Stimulated activated CD8-positive, alpha-beta memory T cell treated with anti-CD3 and anti-CD28 coated beads, Interleukin-12 subunit alpha, Interleukin-12 subunit beta, amount 100 ng/mL, for 4 hours (primary cell): ENCODE measurements around the gene REV3L.
"Not testable (repeated sequence)": the region's sequence is repeated elsewhere in the genome, so short reads cannot be mapped to it uniquely, and the experiment has no call there.

ENCODE experiments used
- DNase-seq: peaks from one replicate; pipeline ENCODE4 v3.0.0-alpha.2; 2020; ENCODE audit warnings: low read depth

The REV3L gene

DNA sequence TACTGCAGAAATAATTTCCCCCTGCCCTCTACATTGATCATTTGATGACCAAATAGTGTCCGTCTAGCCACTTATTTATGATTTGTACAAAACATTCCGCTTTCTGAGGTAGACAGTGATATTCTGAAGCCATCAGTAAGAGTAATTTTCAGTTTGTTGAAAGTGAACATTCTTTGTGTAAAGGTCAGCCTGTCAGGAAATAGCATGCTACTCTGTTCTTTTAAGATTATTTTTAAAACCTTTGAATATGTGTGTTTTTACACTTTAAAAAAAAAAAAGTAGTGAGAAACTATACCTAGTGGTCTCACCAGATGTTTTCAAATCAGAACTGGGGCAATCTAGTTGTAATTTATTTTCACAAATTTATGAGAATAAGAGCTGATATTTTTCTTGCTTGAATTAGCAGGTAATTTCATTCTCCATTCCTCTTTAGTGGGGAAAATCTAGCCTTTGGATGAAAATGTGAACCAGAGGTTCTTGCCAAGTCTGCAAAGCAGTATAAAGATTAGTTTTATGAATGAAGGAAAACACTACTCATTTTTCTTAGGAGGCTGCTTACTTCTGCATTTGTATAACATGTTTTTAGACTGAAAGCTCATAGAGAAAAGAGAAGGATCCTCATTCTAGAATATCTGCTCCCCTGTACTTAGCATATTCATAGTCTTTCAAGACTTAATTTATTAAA is 12.1 kb upstream of the REV3L start:
- DNase-seq = no peak

DNA sequence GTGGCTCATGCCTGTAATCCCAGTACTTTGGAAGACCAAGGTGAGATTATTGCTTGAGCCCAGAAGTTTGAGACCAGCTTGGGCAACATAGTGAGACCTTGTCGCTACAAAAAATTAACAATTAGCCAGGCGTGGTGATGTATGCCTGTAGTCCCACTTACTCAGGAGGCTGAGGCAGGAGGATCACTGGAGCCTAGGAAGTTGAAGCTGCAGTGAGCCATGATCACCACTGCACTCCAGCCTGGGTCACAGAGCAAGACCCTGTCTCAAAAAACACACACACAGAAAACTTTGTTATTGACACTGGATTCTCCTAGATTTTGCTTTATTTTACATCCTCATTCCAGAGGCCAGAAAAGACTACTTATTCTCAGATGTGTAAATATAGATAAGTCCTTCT is 9.5 kb upstream of the REV3L start:
- DNase-seq = no peak

DNA sequence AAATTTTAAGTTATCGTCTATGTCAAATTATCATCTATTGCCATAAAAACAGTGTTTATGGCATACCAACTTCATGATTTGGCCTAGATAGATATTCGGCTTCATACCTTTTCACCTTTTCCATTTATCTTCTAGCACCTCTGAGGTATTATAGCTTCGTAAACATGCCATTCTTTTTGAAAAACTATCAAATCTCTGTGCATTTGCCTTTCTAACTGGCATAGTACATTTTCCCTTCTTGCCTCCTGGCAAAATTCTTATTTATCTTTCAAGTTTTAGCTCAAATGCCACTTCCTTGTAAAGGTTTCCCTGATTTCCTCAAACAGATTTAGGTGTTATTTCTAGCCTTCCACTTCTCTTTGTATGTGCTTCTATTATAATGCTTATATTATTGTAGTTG is 7.0 kb upstream of the REV3L start:
- DNase-seq = no peak

DNA sequence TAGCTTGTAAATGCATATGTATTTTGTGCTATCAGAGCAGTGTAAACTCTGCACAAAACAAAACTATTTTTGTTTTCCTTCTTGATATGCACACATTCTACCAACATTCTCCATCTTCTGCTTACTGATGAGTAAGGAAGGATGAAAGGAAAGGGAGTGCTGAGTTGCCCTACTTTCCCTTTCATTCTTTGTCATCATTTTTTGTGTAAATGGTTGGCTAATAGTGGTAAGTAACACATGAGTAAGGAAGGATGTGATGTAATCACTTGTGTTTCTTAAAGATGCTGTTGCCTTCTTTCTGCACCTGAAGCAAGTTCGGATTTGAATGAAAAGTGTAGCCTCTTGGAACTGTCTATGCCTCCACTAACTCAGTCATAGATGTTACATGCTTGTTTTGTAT is 4.6 kb upstream of the REV3L start:
- no peak for DNase-seq

DNA sequence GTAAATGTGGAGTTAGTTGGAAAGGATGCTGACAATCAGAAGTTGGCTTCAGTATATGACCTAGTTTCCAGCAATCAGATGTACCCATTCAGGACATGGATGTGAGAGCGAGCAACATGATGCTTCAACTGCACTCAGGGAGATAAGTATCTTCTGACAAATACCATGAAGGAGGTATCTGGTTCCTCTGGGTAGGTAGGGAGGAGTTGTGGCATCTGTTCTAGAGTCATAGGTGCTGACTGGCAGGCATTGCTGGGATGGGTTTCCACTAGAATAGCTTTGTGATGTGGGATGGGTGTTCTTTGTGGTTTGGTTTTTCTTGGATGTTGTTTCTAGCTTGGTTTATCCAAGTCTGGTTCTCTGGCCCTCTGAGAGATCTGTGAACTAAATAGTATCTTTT is 3.9 kb upstream of the REV3L start:
- no peak for DNase-seq

DNA sequence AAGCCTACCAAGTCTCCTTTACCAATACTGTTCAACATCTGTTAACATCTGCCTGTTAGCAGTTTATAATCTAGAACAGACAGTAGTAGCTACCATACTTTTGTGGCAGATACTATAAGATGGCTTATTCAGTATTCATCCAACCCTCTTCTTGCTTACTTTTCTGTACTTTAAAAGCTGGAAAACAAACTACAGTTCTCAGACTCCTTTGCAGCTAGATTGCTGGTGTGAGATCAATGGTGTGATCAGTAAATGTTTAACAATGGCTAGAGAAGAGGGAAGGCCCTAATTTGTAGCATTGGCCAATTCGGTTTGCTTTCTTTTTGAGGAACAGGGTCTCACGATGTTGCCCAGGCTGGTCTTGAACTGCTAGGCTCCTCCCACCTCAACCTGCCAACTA is 3.5 kb upstream of the REV3L start:
- no peak for DNase-seq

DNA sequence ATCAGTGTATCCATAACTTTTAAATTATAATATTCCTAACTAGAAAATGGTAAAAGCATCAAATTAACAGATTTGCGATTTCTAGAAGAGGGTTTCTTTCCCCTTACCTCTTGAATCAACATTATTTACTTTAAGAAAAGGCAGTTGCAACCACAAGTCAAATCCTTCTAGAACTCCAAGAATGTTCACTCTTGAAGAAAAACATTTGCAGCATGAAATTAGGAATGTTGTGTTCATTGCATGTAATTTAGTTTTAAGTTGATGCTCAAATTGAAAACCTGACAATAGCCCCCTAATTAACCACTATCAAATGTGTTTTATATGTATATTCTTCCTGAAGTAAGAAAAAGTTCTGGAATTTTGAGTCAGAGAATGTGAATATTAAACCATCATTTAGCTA is 2.3 kb upstream of the REV3L start:
- DNase-seq = no peak

DNA sequence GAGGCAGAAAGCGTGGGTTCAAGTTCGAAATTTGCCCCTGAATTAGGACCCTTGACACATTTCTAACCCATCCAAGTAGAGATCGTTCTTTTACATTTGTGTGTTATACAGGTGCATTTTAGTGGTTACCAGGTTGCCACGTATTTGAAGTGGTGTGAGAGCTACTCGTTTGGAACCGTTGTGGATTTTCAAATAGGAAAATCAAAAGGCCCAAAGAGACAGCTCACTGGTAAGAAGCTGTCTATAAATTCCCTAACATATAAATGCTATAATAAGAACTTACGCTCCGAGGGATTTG is 1.6 kb upstream of the REV3L start:
- no peak for DNase-seq

DNA sequence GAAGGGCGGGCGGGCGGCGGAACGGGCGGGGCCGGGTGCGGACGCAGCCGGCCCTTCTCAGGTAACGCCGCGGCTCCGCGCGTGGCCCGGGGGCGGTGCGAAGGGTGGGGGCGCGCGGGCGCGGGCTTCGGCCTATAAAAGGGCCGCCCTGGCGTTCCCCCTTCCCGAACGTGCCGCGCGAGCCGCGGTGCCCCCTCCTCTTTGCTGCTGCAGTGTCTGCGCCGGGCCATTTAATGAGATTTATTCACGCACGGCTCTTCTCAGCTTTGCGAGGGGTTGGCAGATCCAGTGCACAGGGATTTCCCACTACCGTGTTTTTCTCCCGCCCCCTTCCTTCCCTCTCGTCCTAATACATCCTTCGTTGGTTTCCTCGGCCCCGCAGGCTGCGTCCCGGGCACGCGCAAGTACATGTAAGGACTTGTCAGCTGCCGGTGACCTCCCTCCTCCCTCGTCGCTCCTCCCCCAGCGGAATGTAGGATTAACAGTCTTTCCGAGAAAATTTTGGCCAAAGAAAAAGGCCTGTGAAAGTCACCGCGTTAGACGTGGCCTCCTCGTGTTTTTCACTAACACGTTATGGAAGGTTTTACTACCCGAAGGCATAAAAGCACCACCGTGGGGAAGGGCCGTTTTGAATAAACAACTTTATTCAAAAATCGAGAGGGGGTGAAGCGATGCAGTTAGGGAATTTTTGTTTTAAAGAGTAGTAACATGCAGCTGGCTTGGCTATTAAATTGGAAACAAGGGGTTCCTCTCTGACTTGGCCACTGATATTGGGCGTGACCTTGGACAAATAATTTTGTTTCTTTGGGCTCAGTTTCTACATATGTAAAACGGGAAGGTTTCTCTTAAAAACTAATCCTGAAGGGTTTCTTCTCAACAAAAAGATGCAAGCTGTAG is 966 bp upstream of the REV3L start:
- DNase-seq = no peak

DNA sequence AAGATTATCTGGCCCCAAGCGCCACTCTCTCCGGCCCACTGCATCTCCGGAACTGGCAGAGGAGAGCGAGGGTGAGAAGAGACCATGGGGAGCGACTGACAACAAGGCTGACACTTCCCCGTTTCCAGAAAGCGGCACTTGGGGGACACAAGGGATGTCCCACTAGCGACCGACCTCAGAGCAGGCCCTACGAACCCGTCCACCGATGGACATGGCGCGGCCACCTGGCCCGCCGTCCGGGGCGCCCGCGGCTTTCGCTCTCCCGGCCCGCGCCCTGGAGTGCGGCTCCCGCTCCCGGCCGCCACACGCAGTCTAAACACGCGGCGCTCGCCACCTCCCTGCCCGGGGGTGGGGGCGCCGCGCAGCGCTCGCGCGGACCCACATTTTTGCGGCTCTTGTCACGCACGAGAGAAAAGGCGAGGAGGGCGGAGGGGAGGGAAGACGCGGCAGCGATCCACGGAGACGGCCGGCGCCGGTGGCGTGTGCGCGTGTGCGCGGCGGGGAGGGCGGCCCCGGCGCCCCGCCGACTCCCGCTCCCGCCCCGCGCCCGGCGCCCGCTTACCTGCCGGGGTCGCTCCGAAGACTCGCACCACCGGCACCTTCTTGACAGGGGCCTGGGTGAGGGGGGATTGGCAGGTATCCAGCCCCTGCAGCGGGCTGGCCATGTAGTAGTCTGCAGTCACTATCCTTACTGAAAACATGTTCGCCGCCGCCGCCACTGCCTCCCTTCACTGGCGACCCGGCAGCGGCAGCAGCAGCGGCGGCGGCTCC is 645 bp downstream of the REV3L start:
- DNase-seq = peak; percentile 24

DNA sequence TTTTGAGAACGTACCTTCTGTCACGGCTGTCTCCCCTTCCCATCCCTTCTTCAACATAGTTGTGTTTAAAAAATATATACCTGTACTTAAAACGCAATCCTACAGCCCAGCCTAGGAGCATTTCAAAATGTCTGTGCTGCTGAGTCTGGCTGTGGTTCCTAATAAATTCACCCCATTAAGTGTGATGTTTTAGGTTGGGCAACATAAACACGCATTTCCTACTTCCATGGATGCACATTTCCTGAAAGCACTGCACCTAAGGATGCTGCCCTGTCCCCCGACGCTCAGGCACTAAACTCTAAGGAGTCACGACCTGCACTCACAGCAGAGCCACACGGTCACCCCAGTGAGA is 1.2 kb downstream of the REV3L start:
- DNase-seq = no peak

DNA sequence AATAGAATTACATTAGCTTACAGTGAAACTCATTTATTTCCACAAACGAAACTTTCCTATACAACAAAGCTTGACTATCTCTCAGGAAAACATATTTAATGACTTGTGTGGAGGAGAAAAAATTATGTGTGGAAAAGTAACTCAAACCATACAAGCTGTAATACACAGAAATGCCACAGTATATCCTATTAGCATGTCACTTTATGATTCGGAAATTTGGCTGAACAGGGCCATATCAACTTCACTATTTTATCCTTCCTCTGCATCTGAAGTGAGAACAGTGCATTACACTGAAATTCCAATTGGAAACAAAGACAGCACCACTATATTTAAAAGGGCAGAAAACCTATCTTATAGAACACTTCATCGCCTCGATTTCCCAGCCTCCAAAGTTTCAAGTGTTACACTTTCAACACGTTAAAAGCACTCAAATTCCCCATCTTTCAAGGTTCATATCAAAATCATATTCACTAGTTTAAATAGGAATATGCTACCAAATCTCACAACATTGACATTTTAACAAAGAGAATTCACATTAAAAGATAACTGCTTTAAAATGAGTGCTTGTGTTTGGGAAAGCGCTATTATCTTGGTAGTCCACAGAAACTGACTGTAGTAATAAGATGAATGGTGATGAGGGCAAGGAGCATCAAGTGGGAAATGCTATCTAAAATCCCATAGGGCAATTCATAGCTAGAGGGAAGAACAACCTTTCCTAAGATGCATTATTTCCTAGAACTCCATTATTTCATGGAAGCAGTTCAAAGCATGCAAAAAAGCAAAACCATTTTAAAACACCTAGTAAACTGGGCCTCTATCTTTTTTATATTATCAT is 1.8 kb downstream of the REV3L start:
- DNase-seq = no peak

DNA sequence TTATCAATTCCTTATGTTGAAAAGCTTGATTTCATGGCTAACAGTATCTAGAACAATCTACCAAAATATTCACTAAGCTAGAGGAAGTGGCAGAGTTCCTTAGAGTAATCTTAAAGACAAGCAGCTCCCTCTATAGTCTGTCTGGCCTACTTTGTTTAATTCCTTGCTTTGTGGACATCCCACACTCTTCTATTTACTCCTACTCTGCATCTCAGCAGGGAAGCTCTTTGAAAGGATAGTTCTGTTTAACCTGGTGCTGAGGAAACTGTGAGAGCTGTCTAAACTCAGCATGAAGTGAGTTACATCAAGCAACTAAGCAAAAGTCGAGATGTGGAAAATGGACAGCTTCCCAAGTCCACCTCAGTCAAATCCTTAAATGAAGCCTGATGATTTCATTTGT is 4.3 kb downstream of the REV3L start:
- no peak for DNase-seq

DNA sequence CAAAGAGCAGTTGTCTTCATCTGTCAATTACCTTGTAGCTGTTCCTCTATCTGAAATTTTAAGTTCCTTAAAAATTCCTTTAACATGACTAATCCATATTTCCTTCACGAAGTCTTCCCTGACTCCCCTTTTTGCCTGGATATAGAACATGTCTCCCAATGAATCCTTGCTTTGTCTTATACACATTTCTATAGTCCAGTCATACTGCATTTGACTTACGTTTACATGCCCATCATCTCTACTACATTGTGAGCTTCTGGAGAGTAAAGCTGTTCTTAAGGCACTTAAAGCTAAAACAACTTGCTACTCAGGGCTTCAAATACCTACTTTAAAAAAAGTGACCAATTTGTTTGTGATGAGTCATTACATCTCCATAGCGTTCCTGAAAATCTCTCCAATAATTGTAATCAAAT is 4.9 kb downstream of the REV3L start:
- DNase-seq = no peak

DNA sequence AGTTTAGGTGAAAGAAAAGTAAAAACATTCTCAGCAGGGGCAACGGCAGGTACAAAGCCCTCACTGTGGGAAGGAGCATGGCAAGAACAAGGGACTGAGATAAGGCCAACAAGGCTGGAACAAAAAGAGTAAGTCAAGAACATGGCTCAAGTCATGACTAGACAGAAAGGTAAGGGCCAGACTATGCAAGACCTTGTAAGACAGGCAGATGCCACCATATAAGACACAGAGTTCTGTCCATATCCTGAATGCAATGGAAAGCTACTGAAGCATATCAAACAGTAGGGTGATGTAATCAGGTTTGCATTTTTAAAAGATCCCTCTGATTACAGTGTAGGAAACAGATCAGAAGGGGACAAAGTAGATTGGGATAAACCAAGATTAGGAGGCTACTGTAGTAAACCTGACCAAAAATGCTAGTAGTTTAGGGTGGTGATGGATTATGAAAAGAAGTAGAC is 5.5 kb downstream of the REV3L start:
- DNase-seq = no peak

DNA sequence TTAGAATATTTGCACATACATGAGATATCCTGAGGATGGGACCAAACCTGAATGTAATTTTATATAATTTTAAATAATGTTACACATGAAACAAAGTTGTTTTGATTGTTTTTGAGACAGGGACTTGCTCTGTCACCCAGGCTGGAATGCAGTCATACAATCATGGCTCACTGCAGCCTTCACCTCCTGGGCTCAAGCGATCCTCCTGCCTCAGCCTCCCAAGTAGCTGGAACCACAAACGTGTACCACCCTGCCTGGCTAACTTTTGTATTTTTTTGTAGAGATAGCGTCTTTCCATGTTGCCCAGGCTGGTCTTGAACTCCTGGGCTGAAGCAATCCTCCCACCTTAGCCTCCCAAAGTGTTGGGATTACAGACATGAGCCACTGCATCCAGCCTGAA is 7.0 kb downstream of the REV3L start:
- DNase-seq = not testable (repeated sequence)

DNA sequence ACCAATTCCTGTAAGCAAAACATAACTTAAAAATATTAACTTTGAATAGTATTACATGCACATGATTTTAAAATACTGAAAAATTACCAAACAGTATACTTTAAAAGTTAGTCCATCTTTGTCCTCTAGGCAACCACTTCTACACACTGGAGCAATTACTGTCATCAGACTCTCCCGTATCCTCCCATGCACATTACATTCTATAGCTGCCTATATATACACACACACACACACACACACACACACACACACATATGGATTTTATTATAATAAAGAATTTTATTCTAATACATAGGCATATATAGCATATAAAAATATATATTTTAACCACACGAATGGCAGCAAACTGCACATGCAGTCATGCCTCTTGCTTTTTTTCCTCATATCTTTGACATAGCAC is 8.2 kb downstream of the REV3L start:
- no peak for DNase-seq

DNA sequence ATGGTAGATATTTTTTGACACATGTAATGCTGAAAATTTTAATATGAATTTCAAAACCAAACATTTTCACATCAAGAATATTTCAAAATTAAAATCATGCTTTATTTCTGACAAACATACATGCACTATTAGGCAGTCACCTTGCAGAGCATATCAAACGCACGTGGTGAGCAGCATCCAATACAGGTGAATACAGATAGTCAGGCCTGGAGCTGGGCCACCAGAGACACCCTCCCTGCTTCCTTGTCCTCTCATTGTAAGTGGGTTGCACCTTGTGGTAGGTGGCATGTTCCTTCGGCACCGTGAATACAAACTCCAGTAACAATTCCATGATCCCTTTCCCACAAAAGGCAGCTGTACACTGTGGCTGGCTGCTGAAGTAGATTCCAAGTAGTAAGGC is 8.9 kb downstream of the REV3L start:
- no peak for DNase-seq

DNA sequence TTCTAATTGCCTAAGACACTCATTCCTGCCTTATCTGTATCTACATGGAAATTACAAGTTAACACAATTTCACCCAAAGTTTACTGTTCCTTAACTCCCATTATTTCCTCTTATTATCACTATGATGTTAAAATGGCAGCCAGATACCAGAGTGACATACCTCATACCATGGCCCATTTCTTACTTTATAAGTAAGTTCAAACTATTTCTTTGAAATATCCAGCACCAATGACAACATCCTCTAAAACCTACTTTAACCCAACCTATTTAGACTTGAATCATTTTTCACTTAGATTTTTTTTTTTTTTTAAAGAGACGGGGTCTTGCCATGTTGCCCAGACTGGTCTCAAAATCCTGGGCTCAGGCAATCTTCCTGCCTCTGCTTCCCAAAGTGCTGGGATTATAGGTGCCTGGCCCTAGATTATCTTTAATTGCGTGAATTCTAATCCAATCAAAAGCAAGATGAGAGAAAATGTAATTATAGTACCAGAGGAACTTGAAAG is 10.0 kb downstream of the REV3L start:
- DNase-seq = no peak

DNA sequence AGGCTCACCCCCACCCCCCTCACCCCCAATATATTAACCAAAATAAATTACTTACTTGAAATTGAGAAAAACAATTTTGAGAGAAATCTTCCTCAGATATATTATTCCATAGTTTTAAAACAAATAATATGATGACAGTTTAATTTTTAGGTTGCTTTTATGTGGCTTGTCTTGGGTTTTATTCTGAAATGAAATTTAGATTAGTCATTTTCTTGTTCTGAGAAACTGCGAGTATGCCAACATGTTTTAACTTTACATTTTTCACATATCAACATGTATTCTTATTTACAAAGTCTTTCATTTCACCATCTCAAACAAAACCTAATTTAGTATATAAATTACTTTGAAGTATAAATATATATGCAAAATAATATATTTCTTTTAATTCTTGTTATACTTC is 11.1 kb downstream of the REV3L start:
- DNase-seq = no peak

DNA sequence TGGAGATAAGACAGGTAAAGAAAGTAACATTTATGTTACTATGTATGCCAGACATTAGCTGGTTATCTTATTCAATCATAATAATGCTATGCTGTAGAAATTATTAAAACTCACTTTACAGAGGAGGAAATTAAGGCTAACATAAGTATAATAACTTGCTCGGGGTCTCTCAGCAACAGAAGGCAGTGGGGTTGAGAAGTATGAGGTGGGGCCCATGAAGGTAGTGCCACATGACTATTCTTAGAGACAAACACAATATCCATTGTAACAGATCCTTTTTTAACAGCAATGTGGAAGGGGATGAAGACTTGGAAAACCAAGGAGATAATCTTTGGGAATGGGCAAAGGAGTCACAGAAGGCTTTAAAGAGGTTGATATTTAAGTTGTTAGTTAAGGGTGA is 11.5 kb downstream of the REV3L start:
- no peak for DNase-seq

DNA sequence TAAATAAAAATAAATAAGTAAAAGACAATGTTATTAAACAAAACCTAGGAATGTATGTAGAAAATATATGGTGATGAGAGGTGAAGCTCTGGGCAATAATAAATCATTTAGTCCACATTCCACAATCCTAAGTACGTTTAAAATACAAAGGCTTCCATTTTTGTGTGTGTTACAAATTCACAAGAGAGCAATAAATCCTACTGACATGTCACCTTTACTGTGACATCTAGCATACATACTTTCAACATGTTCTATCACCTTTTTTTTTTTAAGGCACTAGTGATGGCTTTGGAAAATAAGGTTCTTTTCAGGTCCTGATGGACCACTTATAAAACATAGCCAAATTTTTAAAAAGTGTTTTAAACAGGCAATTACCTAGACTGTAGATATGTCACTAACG is 12.0 kb downstream of the REV3L start:
- no peak for DNase-seq
